NCI-H1694 treated with DMSO at 0.1 percent for 48 hours (cell line): ENCODE results near the gene MAP2K2.
"Not testable (repeated sequence)": the region's sequence is repeated elsewhere in the genome, so short reads cannot be mapped to it uniquely, and the experiment has no call there.

Experiments
- DNase-seq: peaks from one replicate; lab custom pipeline; 2025; lab: John Stamatoyannopoulos, UW

Gene MAP2K2

GRCh38 chr19:4123615-4124568, at the start of gene MAP2K2:
TSS of gene MAP2K2 (minus strand) at chr19:4124122. CDS start at chr19:4123875, 247 bp downstream.
- peak; percentile 68 for DNase-seq

- DNase-seq = no peak
Observed at GRCh38 chr19:4172861-4173473, 49.0 kb upstream of the MAP2K2 start.

- DNase-seq = no peak
Observed at GRCh38 chr19:4171676-4172075, 47.8 kb upstream of the MAP2K2 start.

- DNase-seq = no peak
Observed at GRCh38 chr19:4164262-4164661, 40.3 kb upstream of the MAP2K2 start.

- DNase-seq = no peak
Observed at GRCh38 chr19:4161415-4162077, 37.6 kb upstream of the MAP2K2 start.

GRCh38 chr19:4157971-4158370, 34.0 kb upstream of the MAP2K2 start:
- DNase-seq = not testable (repeated sequence)

GRCh38 chr19:4157164-4157563, 33.2 kb upstream of the MAP2K2 start:
- DNase-seq = no peak

- DNase-seq = no peak
Observed at GRCh38 chr19:4154571-4155312, 30.8 kb upstream of the MAP2K2 start.

- no peak for DNase-seq
Observed at GRCh38 chr19:4152241-4152998, 28.5 kb upstream of the MAP2K2 start.

GRCh38 chr19:4151623-4152022, 27.7 kb upstream of the MAP2K2 start:
- no peak for DNase-seq

GRCh38 chr19:4149518-4150288, 25.8 kb upstream of the MAP2K2 start:
- no peak for DNase-seq

- no peak for DNase-seq
Observed at GRCh38 chr19:4144666-4145249, 20.8 kb upstream of the MAP2K2 start.

GRCh38 chr19:4142916-4143315, 19.0 kb upstream of the MAP2K2 start:
- not testable (repeated sequence) for DNase-seq

GRCh38 chr19:4140237-4140711, 16.4 kb upstream of the MAP2K2 start:
- peak; percentile 64 for DNase-seq

GRCh38 chr19:4139614-4140236, 15.8 kb upstream of the MAP2K2 start:
- DNase-seq = peak; percentile 34

- no peak for DNase-seq
Observed at GRCh38 chr19:4138445-4138844, 14.5 kb upstream of the MAP2K2 start.

GRCh38 chr19:4136680-4137088, 12.8 kb upstream of the MAP2K2 start:
- DNase-seq = no peak

GRCh38 chr19:4135386-4135785, 11.5 kb upstream of the MAP2K2 start:
- DNase-seq = not testable (repeated sequence)

GRCh38 chr19:4134351-4134750, 10.4 kb upstream of the MAP2K2 start:
- DNase-seq = no peak
